DND-41 (cell line): ENCODE measurements around the gene ZRSR2.

Experiments used
- EZH2 ChIP-seq: IDR thresholded peaks from 3 replicates; pipeline ENCODE4 v1.6.1; 2012; ENCODE audit warnings: borderline replicate concordance, low read depth, mild to moderate bottlenecking, moderate library complexity, low read length, inconsistent platforms; ENCODE audit not compliant: severe bottlenecking
- TF ChIP-seq, protein P1 (sequence below): IDR thresholded peaks from 2 replicates; pipeline ENCODE4 v1.5.1; 2012; ENCODE audit warnings: borderline replicate concordance, low read length, moderate library complexity, mild to moderate bottlenecking; ENCODE audit not compliant: poor library complexity, severe bottlenecking; ENCODE audit errors: extremely low read depth

DNA sequence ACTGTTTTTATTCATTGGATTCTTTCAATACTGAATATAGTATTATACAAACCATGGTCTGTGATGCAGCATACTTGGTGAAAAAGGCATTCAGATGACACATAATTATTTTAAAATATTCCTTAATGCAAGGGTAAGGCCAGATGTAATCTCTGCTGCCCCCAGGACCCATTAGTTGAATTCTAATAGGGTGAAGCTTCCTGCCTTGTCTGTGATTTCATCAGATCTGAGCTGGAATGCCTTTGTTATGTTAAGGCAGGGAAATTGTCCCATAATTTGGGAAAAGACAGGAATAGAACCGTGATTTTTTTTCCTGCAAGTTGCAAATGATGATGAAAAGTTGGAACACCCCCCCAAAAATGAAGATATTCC is 26.1 kb downstream of the ZRSR2 start:
- TF ChIP-seq, protein P1, sequence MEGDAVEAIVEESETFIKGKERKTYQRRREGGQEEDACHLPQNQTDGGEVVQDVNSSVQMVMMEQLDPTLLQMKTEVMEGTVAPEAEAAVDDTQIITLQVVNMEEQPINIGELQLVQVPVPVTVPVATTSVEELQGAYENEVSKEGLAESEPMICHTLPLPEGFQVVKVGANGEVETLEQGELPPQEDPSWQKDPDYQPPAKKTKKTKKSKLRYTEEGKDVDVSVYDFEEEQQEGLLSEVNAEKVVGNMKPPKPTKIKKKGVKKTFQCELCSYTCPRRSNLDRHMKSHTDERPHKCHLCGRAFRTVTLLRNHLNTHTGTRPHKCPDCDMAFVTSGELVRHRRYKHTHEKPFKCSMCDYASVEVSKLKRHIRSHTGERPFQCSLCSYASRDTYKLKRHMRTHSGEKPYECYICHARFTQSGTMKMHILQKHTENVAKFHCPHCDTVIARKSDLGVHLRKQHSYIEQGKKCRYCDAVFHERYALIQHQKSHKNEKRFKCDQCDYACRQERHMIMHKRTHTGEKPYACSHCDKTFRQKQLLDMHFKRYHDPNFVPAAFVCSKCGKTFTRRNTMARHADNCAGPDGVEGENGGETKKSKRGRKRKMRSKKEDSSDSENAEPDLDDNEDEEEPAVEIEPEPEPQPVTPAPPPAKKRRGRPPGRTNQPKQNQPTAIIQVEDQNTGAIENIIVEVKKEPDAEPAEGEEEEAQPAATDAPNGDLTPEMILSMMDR, result no peak
- no peak for TF ChIP-seq EZH2
